Hepatocyte (in vitro differentiated cells): Measurements from ENCODE around the gene TNS3. TPM values are rescaled to one million over a fixed set of nuclear protein-coding genes. Genes with fewer than 3 reads are reported as not detected.

Experiments used
- DNase-seq: peaks from one replicate; pipeline ENCODE4 v3.0.0-alpha.2; 2016; ENCODE audit warnings: low spot score
- H2AFZ ChIP-seq: fragments of 200-600 bp; sonication (generic); 2 replicates; pipeline ENCODE4 v1.6.0; 2016; ENCODE audit warnings: antibody characterized with exemption, mild to moderate bottlenecking
- H3K27ac ChIP-seq: fragments of 200-600 bp; sonication (generic); 2 replicates; pipeline ENCODE4 v1.5.1; 2016; ENCODE audit warnings: mild to moderate bottlenecking
- H3K27me3 ChIP-seq: fragments of 200-600 bp; sonication (generic); 2 replicates; pipeline ENCODE4 v1.6.1; 2016
- H3K36me3 ChIP-seq: fragments of 200-600 bp; sonication (generic); replicated peaks from 2 replicates; pipeline ENCODE4 v1.5.1; 2016; ENCODE audit warnings: low read depth; ENCODE audit not compliant: insufficient read depth
- H3K4me1 ChIP-seq: fragments of 200-600 bp; sonication (generic); 2 replicates; pipeline ENCODE4 v1.5.1; 2016; ENCODE audit warnings: mild to moderate bottlenecking, moderate library complexity; ENCODE audit not compliant: insufficient read depth
- H3K4me2 ChIP-seq: fragments of 200-600 bp; sonication (generic); 2 replicates; pipeline ENCODE4 v1.6.0; 2016
- H3K4me3 ChIP-seq: fragments of 200-600 bp; sonication (generic); 2 replicates; pipeline ENCODE4 v1.5.1; 2016; ENCODE audit warnings: mild to moderate bottlenecking
- H3K79me2 ChIP-seq: fragments of 200-600 bp; sonication (generic); 2 replicates; pipeline ENCODE4 v1.6.0; 2017; ENCODE audit warnings: mild to moderate bottlenecking
- H3K9me2 ChIP-seq: fragments of 200-600 bp; sonication (generic); replicated peaks from 2 replicates; pipeline ENCODE4 v1.6.0; 2017; ENCODE audit warnings: mild to moderate bottlenecking; ENCODE audit not compliant: insufficient read depth
- H3K9me3 ChIP-seq: fragments of 200-600 bp; sonication (generic); 2 replicates; pipeline ENCODE4 v1.5.1; 2016; ENCODE audit warnings: low read depth, mild to moderate bottlenecking
- H4K20me1 ChIP-seq: fragments of 200-600 bp; sonication (generic); 2 replicates; pipeline ENCODE4 v1.6.0; 2016; ENCODE audit warnings: mild to moderate bottlenecking; ENCODE audit not compliant: insufficient read depth, poor library complexity, severe bottlenecking
- EZH2 ChIP-seq: fragments of 200-600 bp; sonication (generic); IDR thresholded peaks from 2 replicates; pipeline ENCODE4 v1.6.1; 2016; ENCODE audit warnings: antibody characterized with exemption, mild to moderate bottlenecking, borderline replicate concordance
- EZH2phosphoT487 ChIP-seq: fragments of 200-600 bp; sonication (generic); IDR thresholded peaks from one replicate; pipeline ENCODE4 v1.6.1; 2018; ENCODE audit warnings: antibody characterized with exemption, mild to moderate bottlenecking, low read depth, moderate library complexity; ENCODE audit not compliant: unreplicated experiment, severe bottlenecking
- WGBS: methylation state at CpG from one replicate; pipeline ENCODE4 v1.1.6; 2016; ENCODE audit warnings: low lambda C conversion rate; ENCODE audit errors: missing lambda C conversion rate; 5-methylcytosine and 5-hydroxymethylcytosine counted together
- polyA plus RNA-seq: library from polyadenylated mRNA; unstranded; fragments of >200 nt; fragmentation: Nextera tagmentation; extraction: Ambion mirVana; gene quantifications from 2 replicates; pipeline ENCODE4 v1.2.1, GENCODE V29; 2016
- total RNA-seq: library from RNA; depleted of rRNA; stranded (reverse); fragments of >200 nt; gene quantifications from 2 replicates; pipeline ENCODE4 v1.2.3, GENCODE V29; 2014
- TF ChIP-seq, protein P1 (sequence below): fragments of 200-600 bp; sonication (generic); IDR thresholded peaks from 2 replicates; pipeline ENCODE4 v1.5.1; 2016; ENCODE audit warnings: antibody characterized with exemption, mild to moderate bottlenecking; ENCODE audit not compliant: poor library complexity

Gene TNS3
- total and polyA plus RNA-seq, 2 experiments from 2014 or later = 30.0 to 73.3 TPM

DNA sequence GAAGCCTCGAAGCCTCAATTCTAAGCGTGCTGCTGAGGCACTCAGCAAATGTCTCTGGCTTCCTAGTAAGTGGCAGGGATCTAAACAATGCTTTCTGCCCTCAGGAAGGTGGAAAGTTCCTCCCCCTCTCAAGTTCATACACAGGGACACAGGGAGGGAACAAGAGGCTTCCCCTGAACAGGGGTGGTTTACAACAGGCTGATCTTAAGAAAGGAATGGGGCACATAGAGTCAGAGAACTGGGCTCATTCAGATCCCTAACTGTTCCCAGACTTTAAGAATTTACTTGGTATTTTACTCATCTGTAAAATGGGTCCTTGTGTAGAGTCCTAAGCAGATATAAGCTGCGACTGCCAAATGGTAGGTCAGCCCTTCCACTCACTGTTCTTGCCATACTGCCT lies 2.5 kb downstream of the TNS3 start:
- no peaks in the 10 kb centered on the region for H3K27me3 ChIP-seq
- H3K36me3 ChIP-seq = no peaks in the 10 kb centered on the region
- peaks cover 66% of the 10 kb centered on the region for H3K4me1 ChIP-seq
- H3K9me2 ChIP-seq = no peaks in the 10 kb centered on the region
- no peaks in the 10 kb centered on the region for H3K9me3 ChIP-seq
- peak overlapping the region; percentile 100 for H3K27ac ChIP-seq
- WGBS = 58% methylated on average over 3 of the region's 3 CpGs
- no peak overlapping the region for H3K4me3 ChIP-seq
- no peaks in the 10 kb centered on the region for H4K20me1 ChIP-seq
- TF ChIP-seq EZH2phosphoT487 (no peak), EZH2 (no peak)
- TF ChIP-seq, protein P1, sequence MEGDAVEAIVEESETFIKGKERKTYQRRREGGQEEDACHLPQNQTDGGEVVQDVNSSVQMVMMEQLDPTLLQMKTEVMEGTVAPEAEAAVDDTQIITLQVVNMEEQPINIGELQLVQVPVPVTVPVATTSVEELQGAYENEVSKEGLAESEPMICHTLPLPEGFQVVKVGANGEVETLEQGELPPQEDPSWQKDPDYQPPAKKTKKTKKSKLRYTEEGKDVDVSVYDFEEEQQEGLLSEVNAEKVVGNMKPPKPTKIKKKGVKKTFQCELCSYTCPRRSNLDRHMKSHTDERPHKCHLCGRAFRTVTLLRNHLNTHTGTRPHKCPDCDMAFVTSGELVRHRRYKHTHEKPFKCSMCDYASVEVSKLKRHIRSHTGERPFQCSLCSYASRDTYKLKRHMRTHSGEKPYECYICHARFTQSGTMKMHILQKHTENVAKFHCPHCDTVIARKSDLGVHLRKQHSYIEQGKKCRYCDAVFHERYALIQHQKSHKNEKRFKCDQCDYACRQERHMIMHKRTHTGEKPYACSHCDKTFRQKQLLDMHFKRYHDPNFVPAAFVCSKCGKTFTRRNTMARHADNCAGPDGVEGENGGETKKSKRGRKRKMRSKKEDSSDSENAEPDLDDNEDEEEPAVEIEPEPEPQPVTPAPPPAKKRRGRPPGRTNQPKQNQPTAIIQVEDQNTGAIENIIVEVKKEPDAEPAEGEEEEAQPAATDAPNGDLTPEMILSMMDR = no peak
- peak overlapping the region; percentile 77 for H3K4me2 ChIP-seq
- H2AFZ ChIP-seq = no peak overlapping the region
- no peak for DNase-seq
- peaks cover 71% of the 10 kb centered on the region for H3K79me2 ChIP-seq

DNA sequence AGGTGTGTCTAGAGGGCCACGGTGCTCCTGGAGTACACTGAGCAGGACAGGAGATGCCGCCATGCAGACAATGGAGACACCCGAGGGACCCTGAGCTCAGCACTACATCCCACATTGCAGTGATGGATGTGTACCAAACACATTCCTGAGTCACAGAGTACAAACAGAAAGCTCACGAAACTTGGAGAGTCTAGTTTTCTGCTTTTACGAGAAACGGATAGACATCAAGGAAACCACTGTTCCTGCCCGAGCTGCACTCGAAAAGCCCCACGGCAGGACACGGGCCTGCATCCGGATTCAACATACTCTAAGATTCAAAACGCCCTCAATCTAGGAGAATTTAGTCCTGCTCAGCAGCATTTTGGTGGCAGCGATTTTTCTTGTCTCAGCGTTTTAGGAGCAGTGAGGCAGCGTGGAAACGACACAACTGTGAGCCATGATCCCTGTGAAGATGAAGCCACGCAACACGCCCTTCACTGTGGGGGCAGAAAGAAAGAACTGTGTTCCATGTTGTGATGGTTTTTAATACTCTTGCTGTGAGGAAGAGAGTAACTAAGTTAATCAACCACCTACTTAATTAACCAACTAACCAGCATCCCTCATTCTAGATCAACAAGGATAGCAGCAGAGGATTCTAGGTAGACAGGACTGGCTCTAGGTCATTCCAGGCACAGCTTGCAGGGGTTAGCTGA lies 3.2 kb downstream of the TNS3 start:
- no peak overlapping the region for H2AFZ ChIP-seq
- no peaks in the 10 kb centered on the region for H3K36me3 ChIP-seq
- DNase-seq = peak; percentile 62
- TF ChIP-seq EZH2 (no peak), EZH2phosphoT487 (no peak)
- TF ChIP-seq, protein P1 = no peak
- no peaks in the 10 kb centered on the region for H3K9me2 ChIP-seq
- H3K9me3 ChIP-seq = no peaks in the 10 kb centered on the region
- WGBS = 34% methylated on average over 18 of the region's 18 CpGs
- H3K4me3 ChIP-seq = no peak overlapping the region
- peak overlapping the region; percentile 100 for H3K27ac ChIP-seq
- H3K4me1 ChIP-seq = peaks cover 73% of the 10 kb centered on the region
- H3K27me3 ChIP-seq = no peaks in the 10 kb centered on the region
- H3K4me2 ChIP-seq = peak overlapping the region; percentile 77
- H4K20me1 ChIP-seq = no peaks in the 10 kb centered on the region
- H3K79me2 ChIP-seq = peaks cover 71% of the 10 kb centered on the region

DNA sequence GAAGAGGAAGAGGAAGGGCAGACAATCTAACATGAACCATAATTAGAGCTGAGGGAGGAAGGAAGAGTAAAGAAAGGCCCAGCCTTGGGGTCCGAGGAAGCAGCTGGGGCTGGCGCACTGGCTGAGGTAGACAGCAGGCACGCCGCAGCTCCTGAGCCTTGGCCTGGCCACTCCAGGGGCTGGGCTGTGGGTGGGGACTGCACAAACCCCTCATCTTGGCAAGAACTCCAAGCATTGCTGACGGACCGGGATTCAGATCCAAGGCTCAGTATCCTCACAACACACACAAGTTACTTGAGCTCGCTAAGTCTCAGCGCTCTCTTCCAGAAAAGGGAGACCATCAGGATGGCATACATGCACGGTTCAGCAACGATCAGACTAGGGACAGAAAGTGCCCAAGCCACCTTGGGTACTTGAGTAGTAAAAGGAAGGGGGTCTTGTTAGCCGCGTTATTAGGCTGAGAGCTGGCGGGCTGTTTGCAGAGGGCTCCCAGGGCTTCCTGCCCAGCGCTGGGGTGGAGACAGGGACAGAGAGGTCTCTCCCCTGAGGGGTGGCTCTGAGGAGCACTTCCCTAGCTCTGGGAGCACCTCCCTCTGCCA lies 4.5 kb downstream of the TNS3 start:
- TF ChIP-seq, protein P1 = no peak
- TF ChIP-seq EZH2phosphoT487 = no peak
- no peak for TF ChIP-seq EZH2
- Histone ChIP-seq H3K27ac (peak overlapping the region; percentile 100), H3K27me3 (no peaks in the 10 kb centered on the region), H3K4me1 (peaks cover 79% of the 10 kb centered on the region), H3K36me3 (no peaks in the 10 kb centered on the region), H4K20me1 (no peaks in the 10 kb centered on the region), H3K9me3 (no peaks in the 10 kb centered on the region), H3K79me2 (peaks cover 76% of the 10 kb centered on the region), H3K4me3 (no peak overlapping the region), H2AFZ (no peak overlapping the region), H3K9me2 (no peaks in the 10 kb centered on the region), H3K4me2 (peak overlapping the region; percentile 69)
- DNase-seq = no peak
- 75% methylated on average over 14 of the region's 14 CpGs for WGBS
